Nephron (organoid): Measurements from ENCODE around the gene SEMA5B.

Experiments
- H3K27ac Mint-ChIP-seq, 3 experiments: 2 replicates each; pipeline ENCODE4 v1.8.0; 2020; ENCODE audit warnings: mixed read lengths in 3 of 3, mild to moderate bottlenecking in 2 of 3, moderate library complexity in 1 of 3
- H3K27me3 Mint-ChIP-seq: 2 replicates; pipeline ENCODE4 v1.8.0; 2021; ENCODE audit warnings: low read depth, mild to moderate bottlenecking, moderate library complexity, mixed read lengths
- H3K36me3 Mint-ChIP-seq: 2 replicates; pipeline ENCODE4 v1.8.0; 2020; ENCODE audit warnings: low read depth, mixed read lengths
- H3K4me1 Mint-ChIP-seq: 2 replicates; pipeline ENCODE4 v1.8.0; 2020; ENCODE audit warnings: mixed read lengths
- H3K4me3 Mint-ChIP-seq, 3 experiments: 2 replicates each; pipeline ENCODE4 v1.8.0; 2020; ENCODE audit warnings: mild to moderate bottlenecking in 3 of 3, mixed read lengths in 3 of 3, moderate library complexity in 2 of 3
- H3K9me3 Mint-ChIP-seq: 2 replicates; pipeline ENCODE4 v1.8.0; 2020; ENCODE audit warnings: mixed read lengths
- TF ChIP-seq, protein P1 (sequence below), 3 experiments: fragments of 200-600 bp; sonication (generic); IDR thresholded peaks; one replicate each; pipeline ENCODE4 v1.5.0; 2021; ENCODE audit warnings: antibody characterized with exemption in 3 of 3; ENCODE audit not compliant: unreplicated experiment in 3 of 3

SEMA5B gene

GRCh38 chr3:122991236-122991985 lies 36.2 kb downstream of the SEMA5B start:
- H3K9me3 Mint-ChIP-seq = no peaks in the 10 kb centered on the region
- peaks cover 84% of the 10 kb centered on the region for H3K4me1 Mint-ChIP-seq
- peak overlapping the region in 1 of 3 experiments; percentile 61 for H3K27ac Mint-ChIP-seq
- no peaks in the 10 kb centered on the region for H3K36me3 Mint-ChIP-seq
- H3K4me3 Mint-ChIP-seq = no peak overlapping the region
- TF ChIP-seq, protein P1, sequence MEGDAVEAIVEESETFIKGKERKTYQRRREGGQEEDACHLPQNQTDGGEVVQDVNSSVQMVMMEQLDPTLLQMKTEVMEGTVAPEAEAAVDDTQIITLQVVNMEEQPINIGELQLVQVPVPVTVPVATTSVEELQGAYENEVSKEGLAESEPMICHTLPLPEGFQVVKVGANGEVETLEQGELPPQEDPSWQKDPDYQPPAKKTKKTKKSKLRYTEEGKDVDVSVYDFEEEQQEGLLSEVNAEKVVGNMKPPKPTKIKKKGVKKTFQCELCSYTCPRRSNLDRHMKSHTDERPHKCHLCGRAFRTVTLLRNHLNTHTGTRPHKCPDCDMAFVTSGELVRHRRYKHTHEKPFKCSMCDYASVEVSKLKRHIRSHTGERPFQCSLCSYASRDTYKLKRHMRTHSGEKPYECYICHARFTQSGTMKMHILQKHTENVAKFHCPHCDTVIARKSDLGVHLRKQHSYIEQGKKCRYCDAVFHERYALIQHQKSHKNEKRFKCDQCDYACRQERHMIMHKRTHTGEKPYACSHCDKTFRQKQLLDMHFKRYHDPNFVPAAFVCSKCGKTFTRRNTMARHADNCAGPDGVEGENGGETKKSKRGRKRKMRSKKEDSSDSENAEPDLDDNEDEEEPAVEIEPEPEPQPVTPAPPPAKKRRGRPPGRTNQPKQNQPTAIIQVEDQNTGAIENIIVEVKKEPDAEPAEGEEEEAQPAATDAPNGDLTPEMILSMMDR (IDR thresholded peaks at IDR 0.05; ENCODE audit: unreplicated experiment in 3 of 3) = no peak
- peaks cover 27% of the 10 kb centered on the region for H3K27me3 Mint-ChIP-seq

- Mint-ChIP-seq H3K36me3 (no peaks in the 10 kb centered on the region), H3K27me3 (peaks cover 27% of the 10 kb centered on the region), H3K9me3 (no peaks in the 10 kb centered on the region), H3K4me3 (no peak overlapping the region), H3K27ac (peak overlapping the region in 1 of 3 experiments; percentile 84), H3K4me1 (peaks cover 82% of the 10 kb centered on the region)
- TF ChIP-seq, protein P1 (IDR thresholded peaks at IDR 0.05; ENCODE audit: unreplicated experiment in 3 of 3) = no peak
Observed at GRCh38 chr3:122989856-122990575, 37.5 kb downstream of the SEMA5B start.

DNA sequence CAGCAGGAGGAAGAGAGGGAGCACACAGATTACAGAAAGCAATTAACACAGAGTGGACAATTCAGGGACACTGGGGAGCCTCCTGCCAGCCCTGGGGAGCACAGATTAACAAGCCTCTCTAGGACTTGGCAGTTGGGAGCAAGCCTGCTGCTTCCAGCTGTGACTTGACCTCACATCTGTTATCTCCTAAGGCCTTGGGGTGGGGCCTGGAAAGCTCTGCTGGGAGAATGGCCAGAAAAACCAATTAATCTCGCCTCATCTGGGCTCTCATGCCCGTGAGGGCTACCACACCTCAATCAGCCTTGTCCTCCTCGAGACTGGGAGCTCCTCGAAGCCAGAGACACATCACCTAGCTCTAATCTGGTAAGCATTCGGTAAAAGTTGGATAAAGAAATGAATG lies 39.1 kb downstream of the SEMA5B start:
- H3K4me1 Mint-ChIP-seq = peaks cover 67% of the 10 kb centered on the region
- no peak overlapping the region for H3K4me3 Mint-ChIP-seq
- peaks cover 21% of the 10 kb centered on the region for H3K27me3 Mint-ChIP-seq
- no peaks in the 10 kb centered on the region for H3K9me3 Mint-ChIP-seq
- TF ChIP-seq, protein P1 (IDR thresholded peaks at IDR 0.05; ENCODE audit: unreplicated experiment in 3 of 3) = no peak
- no peaks in the 10 kb centered on the region for H3K36me3 Mint-ChIP-seq
- H3K27ac Mint-ChIP-seq = peak overlapping the region in 2 of 3 experiments; percentile 45 to 84

GRCh38 chr3:122987736-122988319 lies 39.7 kb downstream of the SEMA5B start:
- H3K4me3 Mint-ChIP-seq = no peak overlapping the region
- peaks cover 25% of the 10 kb centered on the region for H3K27me3 Mint-ChIP-seq

DNA sequence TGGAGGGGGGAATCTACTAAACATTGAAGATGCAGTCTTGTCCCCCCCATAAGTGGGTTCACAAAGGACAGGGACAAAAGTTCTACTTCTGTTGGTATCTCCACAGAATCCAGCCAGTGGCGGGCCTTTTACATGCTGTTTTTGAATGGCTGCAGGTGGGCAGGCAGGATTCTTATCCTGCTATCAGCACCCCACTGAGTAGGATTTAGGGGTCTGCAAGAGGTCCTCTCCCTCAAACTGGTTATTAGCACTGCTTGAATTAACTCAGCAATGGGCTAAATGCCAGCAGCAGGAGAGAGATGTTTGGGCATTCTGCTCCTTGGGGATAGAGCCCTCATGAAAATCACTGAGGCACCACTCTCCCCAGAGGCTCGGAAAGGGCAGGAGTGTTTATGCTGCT lies 40.3 kb downstream of the SEMA5B start:
- Mint-ChIP-seq H3K4me3 (no peak overlapping the region), H3K4me1 (peaks cover 68% of the 10 kb centered on the region), H3K36me3 (no peaks in the 10 kb centered on the region), H3K9me3 (no peaks in the 10 kb centered on the region), H3K27me3 (peaks cover 27% of the 10 kb centered on the region), H3K27ac (peak overlapping the region in 2 of 3 experiments; percentile 63 to 84)
- TF ChIP-seq, protein P1 (IDR thresholded peaks at IDR 0.05; ENCODE audit: unreplicated experiment in 3 of 3) = no peak

More at GRCh38 chr3:122987736-122988319, 39.7 kb downstream of the SEMA5B start:
- Mint-ChIP-seq H3K9me3 (no peaks in the 10 kb centered on the region), H3K27ac (peak overlapping the region in 1 of 3 experiments; percentile 84), H3K4me1 (peaks cover 68% of the 10 kb centered on the region), H3K36me3 (no peaks in the 10 kb centered on the region)
- TF ChIP-seq, protein P1 (IDR thresholded peaks at IDR 0.05; ENCODE audit: unreplicated experiment in 3 of 3) = no peak
